HL-60 (cell line): ENCODE data around the gene ZNRD2.

ENCODE experiments used
- DNase-seq, 2 experiments: peaks; one replicate each; pipeline ENCODE4 v3.0.0-alpha.2; 2010 to 2020; ENCODE audit warnings: low read depth in 1 of 2, low spot score in 1 of 2
- H3K27ac ChIP-seq: fragments of 250-450 bp; sonication (Bioruptor Pico); replicated peaks from 2 replicates; pipeline ENCODE4 v1.5.1; 2020; ENCODE audit warnings: mild to moderate bottlenecking, moderate library complexity
- H3K27me3 ChIP-seq: fragments of 250-450 bp; sonication (Bioruptor Pico); 2 replicates; pipeline ENCODE4 v1.5.1; 2021; ENCODE audit warnings: mild to moderate bottlenecking, moderate library complexity; ENCODE audit not compliant: insufficient read depth, poor library complexity, severe bottlenecking
- H3K4me3 ChIP-seq: replicated peaks from 2 replicates; pipeline ENCODE4 v1.5.1; 2011; ENCODE audit warnings: mild to moderate bottlenecking, control low read depth, low read length; ENCODE audit not compliant: insufficient read depth
- GABPA ChIP-seq: IDR thresholded peaks from 2 replicates; pipeline ENCODE4 v1.6.1; 2012; ENCODE audit warnings: low read depth
- POLR2AphosphoS5 ChIP-seq: IDR thresholded peaks from 2 replicates; pipeline ENCODE4 v1.6.1; 2012; ENCODE audit warnings: low read depth
- SPI1 ChIP-seq: IDR thresholded peaks from 2 replicates; pipeline ENCODE4 v1.6.1; 2012; ENCODE audit warnings: low read depth, mild to moderate bottlenecking, borderline replicate concordance
- TF ChIP-seq, protein P1 (sequence below): IDR thresholded peaks from 2 replicates; pipeline ENCODE4 v1.6.1; 2012; ENCODE audit warnings: low read depth; ENCODE audit not compliant: insufficient replicate concordance
- TF ChIP-seq, protein P2 (sequence below): IDR thresholded peaks from one replicate; pipeline ENCODE4 v1.5.1; 2011; ENCODE audit warnings: low read length, control low read depth, inconsistent platforms; ENCODE audit not compliant: insufficient read depth

Gene ZNRD2

DNA sequence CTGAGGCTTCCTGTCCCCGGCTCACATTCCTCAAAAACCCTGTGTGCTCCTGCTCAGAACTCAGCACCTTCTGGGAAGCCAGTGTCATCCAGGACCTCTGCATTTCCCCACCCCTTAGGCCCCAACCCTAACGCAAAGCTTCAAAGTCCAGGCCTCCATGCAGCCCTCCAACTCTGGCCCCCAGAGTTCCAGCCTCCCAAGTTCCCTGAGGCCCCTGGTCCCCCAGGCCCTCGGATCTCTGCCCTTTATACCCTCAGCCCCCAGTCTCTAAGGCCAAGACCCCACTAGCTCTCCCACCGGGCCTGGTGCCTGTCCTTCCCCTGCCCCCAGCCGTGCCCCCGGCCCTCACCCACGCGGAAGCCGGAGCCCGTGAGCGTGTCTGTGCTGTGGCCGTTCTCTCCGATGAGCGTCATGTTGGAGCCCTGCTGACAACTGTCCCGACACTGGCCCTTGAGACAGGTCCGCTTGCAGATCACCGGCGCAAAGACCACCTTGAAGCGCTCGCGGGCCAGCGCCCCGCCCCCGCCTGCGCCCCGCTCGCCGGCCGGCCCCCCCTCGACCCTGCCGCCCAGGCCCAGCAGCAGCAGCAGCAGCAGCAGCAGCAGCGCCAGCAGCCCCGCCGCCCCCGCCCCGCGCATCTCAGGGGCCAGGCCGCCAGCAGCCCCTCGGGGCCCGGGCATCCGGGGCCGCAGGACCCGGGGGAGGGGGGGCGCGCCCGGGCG, 12.8 kb upstream of the ZNRD2 start:
- H3K4me3 ChIP-seq: no peak overlapping the region
- DNase-seq: no peak
- H3K27me3 ChIP-seq: no peaks in the 10 kb centered on the region
- H3K27ac ChIP-seq: no peak overlapping the region
- TF ChIP-seq POLR2AphosphoS5: no peak
- TF ChIP-seq GABPA: no peak
- TF ChIP-seq SPI1: no peak
- TF ChIP-seq, protein P1, sequence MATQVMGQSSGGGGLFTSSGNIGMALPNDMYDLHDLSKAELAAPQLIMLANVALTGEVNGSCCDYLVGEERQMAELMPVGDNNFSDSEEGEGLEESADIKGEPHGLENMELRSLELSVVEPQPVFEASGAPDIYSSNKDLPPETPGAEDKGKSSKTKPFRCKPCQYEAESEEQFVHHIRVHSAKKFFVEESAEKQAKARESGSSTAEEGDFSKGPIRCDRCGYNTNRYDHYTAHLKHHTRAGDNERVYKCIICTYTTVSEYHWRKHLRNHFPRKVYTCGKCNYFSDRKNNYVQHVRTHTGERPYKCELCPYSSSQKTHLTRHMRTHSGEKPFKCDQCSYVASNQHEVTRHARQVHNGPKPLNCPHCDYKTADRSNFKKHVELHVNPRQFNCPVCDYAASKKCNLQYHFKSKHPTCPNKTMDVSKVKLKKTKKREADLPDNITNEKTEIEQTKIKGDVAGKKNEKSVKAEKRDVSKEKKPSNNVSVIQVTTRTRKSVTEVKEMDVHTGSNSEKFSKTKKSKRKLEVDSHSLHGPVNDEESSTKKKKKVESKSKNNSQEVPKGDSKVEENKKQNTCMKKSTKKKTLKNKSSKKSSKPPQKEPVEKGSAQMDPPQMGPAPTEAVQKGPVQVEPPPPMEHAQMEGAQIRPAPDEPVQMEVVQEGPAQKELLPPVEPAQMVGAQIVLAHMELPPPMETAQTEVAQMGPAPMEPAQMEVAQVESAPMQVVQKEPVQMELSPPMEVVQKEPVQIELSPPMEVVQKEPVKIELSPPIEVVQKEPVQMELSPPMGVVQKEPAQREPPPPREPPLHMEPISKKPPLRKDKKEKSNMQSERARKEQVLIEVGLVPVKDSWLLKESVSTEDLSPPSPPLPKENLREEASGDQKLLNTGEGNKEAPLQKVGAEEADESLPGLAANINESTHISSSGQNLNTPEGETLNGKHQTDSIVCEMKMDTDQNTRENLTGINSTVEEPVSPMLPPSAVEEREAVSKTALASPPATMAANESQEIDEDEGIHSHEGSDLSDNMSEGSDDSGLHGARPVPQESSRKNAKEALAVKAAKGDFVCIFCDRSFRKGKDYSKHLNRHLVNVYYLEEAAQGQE: no peak
- TF ChIP-seq, protein P2, sequence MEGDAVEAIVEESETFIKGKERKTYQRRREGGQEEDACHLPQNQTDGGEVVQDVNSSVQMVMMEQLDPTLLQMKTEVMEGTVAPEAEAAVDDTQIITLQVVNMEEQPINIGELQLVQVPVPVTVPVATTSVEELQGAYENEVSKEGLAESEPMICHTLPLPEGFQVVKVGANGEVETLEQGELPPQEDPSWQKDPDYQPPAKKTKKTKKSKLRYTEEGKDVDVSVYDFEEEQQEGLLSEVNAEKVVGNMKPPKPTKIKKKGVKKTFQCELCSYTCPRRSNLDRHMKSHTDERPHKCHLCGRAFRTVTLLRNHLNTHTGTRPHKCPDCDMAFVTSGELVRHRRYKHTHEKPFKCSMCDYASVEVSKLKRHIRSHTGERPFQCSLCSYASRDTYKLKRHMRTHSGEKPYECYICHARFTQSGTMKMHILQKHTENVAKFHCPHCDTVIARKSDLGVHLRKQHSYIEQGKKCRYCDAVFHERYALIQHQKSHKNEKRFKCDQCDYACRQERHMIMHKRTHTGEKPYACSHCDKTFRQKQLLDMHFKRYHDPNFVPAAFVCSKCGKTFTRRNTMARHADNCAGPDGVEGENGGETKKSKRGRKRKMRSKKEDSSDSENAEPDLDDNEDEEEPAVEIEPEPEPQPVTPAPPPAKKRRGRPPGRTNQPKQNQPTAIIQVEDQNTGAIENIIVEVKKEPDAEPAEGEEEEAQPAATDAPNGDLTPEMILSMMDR: no peak

DNA sequence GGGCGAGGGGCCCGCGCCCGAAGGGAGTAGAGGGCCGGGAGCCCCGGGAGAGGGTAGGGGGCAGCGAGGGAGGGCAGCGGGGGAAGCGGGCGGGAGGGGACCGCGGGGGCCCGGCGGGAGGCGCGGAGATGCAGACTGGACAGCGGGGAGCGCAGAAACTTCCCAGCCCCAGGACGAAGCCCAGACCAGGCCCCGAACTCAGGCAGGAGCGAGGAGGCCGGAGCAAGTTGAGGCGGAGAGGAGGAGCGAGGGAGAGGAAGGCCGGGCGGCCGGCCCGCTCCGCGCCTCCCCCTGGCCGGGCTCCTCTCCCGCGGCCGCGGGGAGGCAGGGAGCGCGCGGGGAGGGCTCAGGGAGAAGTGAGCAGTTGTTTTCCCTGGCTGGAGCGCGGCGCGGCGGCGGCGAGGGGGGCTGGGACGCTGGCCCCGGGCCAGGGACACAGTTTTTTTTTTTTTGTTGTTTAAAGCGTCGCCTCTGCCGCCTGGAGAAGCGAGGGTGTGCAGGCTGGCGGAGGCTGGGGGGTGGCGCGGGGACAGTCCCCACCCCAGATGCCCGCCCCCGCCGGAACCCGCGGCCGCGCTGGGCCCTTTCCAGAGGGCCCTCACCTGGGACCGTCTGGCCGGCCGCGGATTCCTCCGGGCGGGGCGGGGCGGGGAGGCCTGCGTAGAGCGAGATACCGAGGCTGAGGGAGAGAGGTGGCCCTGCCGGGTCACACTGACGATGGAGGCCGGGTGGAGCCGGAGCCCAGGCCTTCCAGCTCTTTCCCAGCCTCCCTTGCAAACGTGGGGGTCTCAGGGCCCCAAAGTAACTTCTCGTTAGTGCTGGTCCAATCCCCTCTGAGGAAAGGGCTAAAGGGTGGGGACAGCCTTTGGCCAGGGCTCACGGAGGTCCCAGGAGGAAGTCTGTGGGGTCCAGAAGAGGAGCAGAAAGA, 12.0 kb upstream of the ZNRD2 start, which contains the start of gene LTBP3:
TSS of gene LTBP3 (minus strand) at position 358 of the 928 bp plus-strand sequence. CDS start 400 bp downstream, outside the sequence.
- Histone ChIP-seq H3K27me3 (no peaks in the 10 kb centered on the region), H3K4me3 (peak within 1 kb of the TSS; percentile 26), H3K27ac (no peak within 1 kb of the TSS)
- TF ChIP-seq GABPA: no peak
- TF ChIP-seq, protein P1: no peak
- no peak for TF ChIP-seq SPI1
- no peak for TF ChIP-seq POLR2AphosphoS5
- TF ChIP-seq, protein P2: no peak
- DNase-seq: peak in 1 of 2 experiments; percentile 44

DNA sequence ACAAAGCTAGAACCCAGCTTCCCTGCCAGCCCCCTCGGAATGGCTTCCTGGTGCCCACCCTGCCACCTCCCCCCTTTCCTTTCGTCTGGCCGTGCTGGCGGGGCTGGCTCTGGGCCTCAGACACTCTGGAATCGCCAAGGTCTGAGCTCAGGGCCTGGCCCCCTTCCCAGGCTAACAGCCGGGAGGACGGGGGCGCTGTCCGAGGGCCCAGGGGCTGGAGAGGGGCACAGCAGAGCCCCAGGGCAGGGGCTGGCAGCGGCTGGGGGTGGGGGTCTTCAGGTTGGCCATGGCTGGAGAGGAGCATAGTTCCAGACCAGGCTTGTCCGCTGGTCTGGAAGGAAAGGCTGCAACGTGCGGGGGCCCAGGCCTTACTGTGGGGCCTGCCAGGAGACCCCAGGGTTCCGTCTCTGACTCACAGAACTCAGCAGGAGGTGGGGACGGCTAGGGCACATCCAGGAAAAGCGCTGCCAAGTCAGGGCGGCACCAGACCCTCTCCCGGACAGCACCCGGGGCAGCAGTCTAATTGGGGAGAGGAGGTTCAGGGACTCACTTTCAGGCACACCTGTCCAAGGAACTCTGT, 11.3 kb upstream of the ZNRD2 start:
- no peak overlapping the region for H3K27ac ChIP-seq
- no peak for DNase-seq
- TF ChIP-seq, protein P2: no peak
- TF ChIP-seq POLR2AphosphoS5: no peak
- no peak for TF ChIP-seq GABPA
- TF ChIP-seq, protein P1: no peak
- TF ChIP-seq SPI1: no peak
- H3K4me3 ChIP-seq: no peak overlapping the region
- no peaks in the 10 kb centered on the region for H3K27me3 ChIP-seq
